K562 (cell line): ENCODE data around the gene CACNB1. TPM values are rescaled to one million over a fixed set of nuclear protein-coding genes. Genes with fewer than 3 reads are reported as not detected.

Experiments used
- ATAC-seq: fragments of 200-7000 bp; cut with Tn5 transposase; 3 replicates; pipeline ENCODE4 v1.9.1; 2020; ENCODE audit warnings: moderate library complexity
- BruUV-seq: library from RNA; stranded (reverse); fragments of 400-500 nt; replicated peaks from 2 replicates; lab custom pipeline; 2021; lab: Mats Ljungman, UMichigan
- CTCF ChIA-PET: fragments of 300-600 bp; formaldehyde crosslinking; extraction: SDS; loops from one replicate; lab custom pipeline; 2021; ENCODE audit warnings: low intra/inter-chr PET ratio; lab: Yijun Ruan, JAX
- POLR2A ChIA-PET: fragments of 300-600, 350-650 bp; sonication (Branson Sonifier 250); formaldehyde crosslinking; extraction: SDS; loops from one replicate; lab custom pipeline; 2021; ENCODE audit warnings: antibody characterized with exemption, inconsistent platforms; lab: Yijun Ruan, JAX
- DNase-seq, 4 experiments: peaks; one replicate each; pipeline versions ENCODE4 v3.0.0 to v3.0.0-alpha.2; 2011 to 2018; ENCODE audit warnings: low spot score in 3 of 4, mixed read lengths in 3 of 4; ENCODE audit errors: extremely low read depth in 1 of 4
- FAIRE-seq: peaks from 2 replicates; lab custom pipeline; 2011; peaks lifted over from hg19 to GRCh38; lab: Jason Lieb, UNC
- H2AFZ ChIP-seq: 2 replicates; pipeline ENCODE4 v1.6.0; 2011; ENCODE audit warnings: low read depth, low read length, control low read depth, inconsistent platforms
- H3K27ac ChIP-seq: fragments of 200-600 bp; 3 replicates; pipeline ENCODE4 v1.8.0; 2011; ENCODE audit warnings: low read depth, mild to moderate bottlenecking, control low read depth, inconsistent platforms, low read length, moderate library complexity, mixed read lengths; ENCODE audit errors: extremely low read depth
- H3K27me3 ChIP-seq, 2 experiments: fragments of 300-600 bp in 1 of 2; 2 replicates in 1 of 2; 3 replicates in 1 of 2; pipeline versions ENCODE4 v1.6.0 to v1.8.0; 2011; ENCODE audit warnings: inconsistent platforms in 2 of 2, low read length in 2 of 2, mild to moderate bottlenecking in 1 of 2, mixed read lengths in 1 of 2, moderate library complexity in 1 of 2; ENCODE audit not compliant: control insufficient read depth in 2 of 2, insufficient read depth in 2 of 2
- H3K36me3 ChIP-seq: fragments of 300-600 bp; 3 replicates; pipeline ENCODE4 v1.8.0; 2011; ENCODE audit warnings: mild to moderate bottlenecking, low read length, inconsistent platforms; ENCODE audit not compliant: control insufficient read depth, insufficient read depth
- H3K4me1 ChIP-seq, 2 experiments: fragments of 200-600 bp in 1 of 2; replicated peaks in 1 of 2; 2 replicates in 1 of 2; 3 replicates in 1 of 2; pipeline versions ENCODE4 v1.5.1 to v1.8.0; 2011; ENCODE audit warnings: inconsistent platforms in 2 of 2, low read length in 2 of 2, mild to moderate bottlenecking in 1 of 2, mixed read lengths in 1 of 2, moderate library complexity in 1 of 2; ENCODE audit not compliant: control insufficient read depth in 2 of 2, insufficient read depth in 2 of 2
- H3K4me2 ChIP-seq: 2 replicates; pipeline ENCODE4 v1.6.1; 2011; ENCODE audit warnings: low read length, control low read depth, inconsistent platforms, mixed read lengths; ENCODE audit not compliant: insufficient read depth
- H3K4me3 ChIP-seq: fragments of 200-600 bp; sonication (generic), shearing (Covaris generic); 2 replicates; pipeline ENCODE4 v1.5.1; 2016; ENCODE audit warnings: control low read depth, inconsistent platforms
- H3K79me2 ChIP-seq: fragments of 200-600 bp; 3 replicates; pipeline ENCODE4 v1.8.0; 2011; ENCODE audit warnings: low read length, inconsistent platforms; ENCODE audit not compliant: control insufficient read depth, insufficient read depth
- H3K9ac ChIP-seq, 2 experiments: 2 replicates each; pipeline versions ENCODE4 v1.6.0 to v1.6.1; 2011; ENCODE audit warnings: low read depth in 2 of 2, low read length in 2 of 2, control low read depth in 1 of 2, inconsistent platforms in 1 of 2, mild to moderate bottlenecking in 1 of 2, mixed read lengths in 1 of 2; ENCODE audit not compliant: insufficient read depth in 1 of 2
- H3K9me1 ChIP-seq: one replicate; pipeline ENCODE4 v1.6.0; 2011; ENCODE audit warnings: inconsistent platforms, mild to moderate bottlenecking, low read length, moderate library complexity; ENCODE audit not compliant: control insufficient read depth, insufficient read depth
- H3K9me3 ChIP-seq: replicated peaks from 2 replicates; pipeline ENCODE4 v1.5.1; 2011; ENCODE audit warnings: low read depth, low read length, inconsistent platforms; ENCODE audit not compliant: control insufficient read depth, insufficient read depth
- H4K20me1 ChIP-seq: replicated peaks from 2 replicates; pipeline ENCODE4 v1.6.1; 2011; ENCODE audit warnings: low read length, inconsistent platforms, mixed read lengths; ENCODE audit not compliant: control insufficient read depth, insufficient read depth
- CBFA2T3 ChIP-seq: fragments of 450-650 bp; IDR thresholded peaks from 2 replicates; pipeline ENCODE4 v1.6.1; 2017
- EHMT2 ChIP-seq: fragments of 450-650 bp; IDR thresholded peaks from 2 replicates; pipeline ENCODE4 v1.6.1; 2018; ENCODE audit warnings: antibody characterized with exemption
- HDAC8 ChIP-seq: fragments of 450-650 bp; IDR thresholded peaks from 2 replicates; pipeline ENCODE4 v1.6.1; 2016; ENCODE audit warnings: mild to moderate bottlenecking, missing genetic modification characterization, moderate library complexity, missing compliant biosample characterization
- HLTF ChIP-seq: fragments of 450-650 bp; IDR thresholded peaks from 2 replicates; pipeline ENCODE4 v1.6.1; 2016
- NCOR1 ChIP-seq: fragments of 450-650 bp; IDR thresholded peaks from 2 replicates; pipeline ENCODE4 v1.6.1; 2016; ENCODE audit warnings: mild to moderate bottlenecking, moderate library complexity
- POLR3A ChIP-seq: IDR thresholded peaks from 2 replicates; pipeline ENCODE4 v1.6.1; 2011; ENCODE audit warnings: borderline replicate concordance, mild to moderate bottlenecking, moderate library complexity; ENCODE audit not compliant: insufficient read length, insufficient read depth; ENCODE audit errors: extremely low read depth
- RBM34 ChIP-seq: fragments of 200-400 bp; formaldehyde crosslinking; IDR thresholded peaks from 2 replicates; pipeline ENCODE4 v1.6.1; 2018; ENCODE audit warnings: low read length, borderline replicate concordance; ENCODE audit not compliant: insufficient read depth
- SETDB1 ChIP-seq: IDR thresholded peaks from one replicate; pipeline ENCODE4 v1.6.1; 2012; ENCODE audit warnings: low read length, control low read depth, inconsistent platforms
- TAL1 ChIP-seq: fragments of 450-650 bp; IDR thresholded peaks from 2 replicates; pipeline ENCODE4 v1.6.1; 2016; ENCODE audit warnings: mild to moderate bottlenecking
- ZNF23 ChIP-seq: fragments of 250-450 bp; sonication (Bioruptor Pico); IDR thresholded peaks from 2 replicates; pipeline ENCODE4 v1.4.0; 2020; ENCODE audit warnings: mild to moderate bottlenecking
- ZNF76 ChIP-seq: fragments of 250-450 bp; sonication (Bioruptor Pico); IDR thresholded peaks from 2 replicates; pipeline ENCODE4 v1.4.0; 2020; ENCODE audit warnings: mild to moderate bottlenecking, moderate library complexity, borderline replicate concordance
- ZNF778 ChIP-seq: fragments of 450-650 bp; formaldehyde crosslinking; IDR thresholded peaks from 2 replicates; pipeline ENCODE4 v1.4.0; 2020; ENCODE audit warnings: mild to moderate bottlenecking, moderate library complexity
- WGBS: fragments of 100-300 bp; shearing (Covaris generic); methylation state at CpG from one replicate; pipeline ENCODE4 v1.1.6; 2016; ENCODE audit warnings: low coverage, mixed read lengths; ENCODE audit not compliant: insufficient coverage; ENCODE audit errors: missing lambda C conversion rate; 5-methylcytosine and 5-hydroxymethylcytosine counted together
- in situ Hi-C: fragments of 300-500 bp; cut with MboI; formaldehyde crosslinking; loops from 4 replicates; pipeline ENCODE4 v1.15.0; 2018; ENCODE audit warnings: inconsistent platforms, mixed read lengths
- intact Hi-C: fragments of 100-400 bp; cut with micrococcal nuclease; formaldehyde crosslinking; loops from 2 replicates; pipeline ENCODE4 v1.14.2; 2022
- polyA plus RNA-seq, 8 experiments: library from polyadenylated mRNA; depleted of rRNA in 4 of 8; stranded (reverse) in 5 of 8; unstranded in 3 of 8; fragments of >200 nt; fragmentation: Nextera tagmentation in 2 of 8; fragmentation: Illumina TruSeq in 1 of 8; extraction: Ambion mirVana in 2 of 8; extraction: Trizol in 1 of 8; gene quantifications; 2 replicates each; pipeline versions ENCODE4 v1.2.1 to v1.2.3, GENCODE V29; 2011 to 2014; ENCODE audit warnings: inconsistent platforms in 1 of 8, missing spikeins in 1 of 8
- total RNA-seq, 7 experiments: library from RNA; depleted of rRNA in 6 of 7; stranded (reverse); fragments of >200 nt in 6 of 7; fragmentation: Illumina TruSeq in 2 of 7; extraction: Trizol in 2 of 7; gene quantifications; 2 replicates each; pipeline versions ENCODE4 v1.2.1 to v1.2.3, GENCODE V29; 2011 to 2021; ENCODE audit warnings: low replicate concordance in 1 of 7

Gene CACNB1
- total and polyA plus RNA-seq, 9 of the 15 experiments (the other 6 are each of a cell fraction or from before 2014, with no cell fraction given) = 0.08 to 7.4 (median 3.0) TPM

- ChIA-PET CTCF (no interaction called here), POLR2A (interaction anchor here (1.1 kb wide), 2 partner anchors 13 to 16 kb away, joined by 4 to 5 read pairs; no protein-coding TSS in a partner anchor)
- Histone ChIP-seq H3K79me2 (no peaks in the 10 kb centered on the region), H3K4me1 (peaks cover 5 to 24% of the 10 kb centered on the region in 2 experiments), H3K36me3 (peaks cover 3% of the 10 kb centered on the region; the same call in 1 of the 3 replicates), H2AFZ (no peak overlapping the region), H3K9ac (no peak overlapping the region), H3K9me1 (peaks cover 3% of the 10 kb centered on the region), H4K20me1 (peaks cover 6% of the 10 kb centered on the region), H3K9me3 (no peaks in the 10 kb centered on the region), H3K27me3 (no peaks in the 10 kb centered on the region), H3K27ac (no peak overlapping the region), H3K4me2 (no peak overlapping the region), H3K4me3 (no peak overlapping the region)
- FAIRE-seq (no peak), DNase-seq (no peak), ATAC-seq (no peak)
- no peak for TF ChIP-seq RBM34
- no peak for TF ChIP-seq EHMT2
- no peak for TF ChIP-seq SETDB1
- no peak for TF ChIP-seq HDAC8
- no peak for TF ChIP-seq TAL1
- no peak for TF ChIP-seq ZNF778
- no peak for TF ChIP-seq CBFA2T3
- TF ChIP-seq HLTF = no peak
- no peak for TF ChIP-seq ZNF76
- TF ChIP-seq NCOR1 = no peak
- no peak for TF ChIP-seq POLR3A
- no peak for TF ChIP-seq ZNF23 (CRISPR knock-in tag)
- in situ Hi-C loops = no loop called here
- WGBS = 14% methylated on average over 6 of the region's 6 CpGs
- intact Hi-C loops = no loop called here
- BruUV-seq = no TSS peak
These were observed 26.9 kb downstream of the CACNB1 start for GRCh38 chr17:39170558-39170957.
